Fibroblast of lung (primary cell): ENCODE data around the gene OXCT2. TPM values are rescaled to one million over a fixed set of nuclear protein-coding genes. Genes with fewer than 3 reads are reported as not detected.

ENCODE experiments used
- DNase-seq, 2 donors: peaks; one replicate each; pipeline versions ENCODE4 v3.0.0 to v3.0.0-alpha.2; 2010; ENCODE audit warnings: low read depth in 2 of 2
- H2AFZ ChIP-seq: 2 replicates; pipeline ENCODE4 v1.5.1; 2012; ENCODE audit warnings: low read length, control low read depth, inconsistent platforms
- H3K27ac ChIP-seq: 2 replicates; pipeline ENCODE4 v1.5.1; 2011; ENCODE audit warnings: low read length, control low read depth; ENCODE audit not compliant: insufficient read depth
- H3K27me3 ChIP-seq: 2 replicates; pipeline ENCODE4 v1.5.1; 2011; ENCODE audit warnings: mild to moderate bottlenecking, low read length; ENCODE audit not compliant: control insufficient read depth, insufficient read depth
- H3K36me3 ChIP-seq: 2 replicates; pipeline ENCODE4 v1.5.1; 2011; ENCODE audit warnings: low read length; ENCODE audit not compliant: control insufficient read depth, insufficient read depth
- H3K4me1 ChIP-seq: 2 replicates; pipeline ENCODE4 v1.5.1; 2011; ENCODE audit warnings: low read length; ENCODE audit not compliant: control insufficient read depth, insufficient read depth; ENCODE audit errors: extremely low read depth
- H3K4me2 ChIP-seq: 2 replicates; pipeline ENCODE4 v1.5.1; 2011; ENCODE audit warnings: low read length, control low read depth; ENCODE audit not compliant: insufficient read depth; ENCODE audit errors: extremely low read depth
- H3K4me3 ChIP-seq, 4 experiments: fragments of 200-600 bp in 1 of 4; sonication (generic) in 1 of 4; replicated peaks in 1 of 4; 2 replicates each; pipeline ENCODE4 v1.5.1; 2011 to 2016; ENCODE audit warnings: low read length in 4 of 4, low read depth in 3 of 4, mild to moderate bottlenecking in 3 of 4, control low read depth in 2 of 4, inconsistent platforms in 1 of 4, mixed read lengths in 1 of 4; ENCODE audit not compliant: insufficient read depth in 1 of 4; ENCODE audit errors: control extremely low read depth in 1 of 4
- H3K79me2 ChIP-seq: 2 replicates; pipeline ENCODE4 v1.5.1; 2012; ENCODE audit warnings: mild to moderate bottlenecking, low read length, inconsistent platforms; ENCODE audit not compliant: control insufficient read depth, insufficient read depth
- H3K9ac ChIP-seq: 2 replicates; pipeline ENCODE4 v1.5.1; 2011; ENCODE audit warnings: mild to moderate bottlenecking, low read length, control low read depth; ENCODE audit not compliant: insufficient read depth
- H3K9me3 ChIP-seq: 2 replicates; pipeline ENCODE4 v1.5.1; 2012; ENCODE audit warnings: low read depth, low read length; ENCODE audit not compliant: control insufficient read depth, insufficient read depth
- H4K20me1 ChIP-seq: 2 replicates; pipeline ENCODE4 v1.5.1; 2011; ENCODE audit warnings: low read length; ENCODE audit not compliant: control insufficient read depth, insufficient read depth; ENCODE audit errors: extremely low read depth
- CTCF ChIP-seq, 2 donors: IDR thresholded peaks in 1 of 2; conservative IDR thresholded peaks in 1 of 2; 1 replicate in 1 of 2; 2 replicates in 1 of 2; pipeline ENCODE4 v1.5.1; 2011 to 2012; ENCODE audit warnings: low read length in 2 of 2, control low read depth in 1 of 2, inconsistent platforms in 1 of 2, low read depth in 1 of 2, mild to moderate bottlenecking in 1 of 2
- EZH2 ChIP-seq: IDR thresholded peaks from 2 replicates; pipeline ENCODE4 v1.5.1; 2012; ENCODE audit warnings: low read length, control low read depth, mild to moderate bottlenecking; ENCODE audit errors: missing control alignments
- polyA plus RNA-seq, 2 donors: library from polyadenylated mRNA; depleted of rRNA in 1 of 2; stranded (reverse) in 1 of 2; unstranded in 1 of 2; fragments of >200 nt; gene quantifications; 2 replicates each; pipeline ENCODE4 v1.2.1, GENCODE V29; 2011 to 2012; ENCODE audit warnings: missing spikeins in 1 of 2
- total RNA-seq: library from RNA; depleted of rRNA; stranded (reverse); fragments of >200 nt; gene quantifications from 2 replicates; pipeline ENCODE4 v1.2.1, GENCODE V29; 2014

Gene OXCT2
- total and polyA plus RNA-seq, 2 donors (not counting 1 experiment from before 2014, with no cell fraction given): 1.0 to 6.4 TPM

GRCh38 chr1:39760074-39761008 lies 10.8 kb downstream of the OXCT2 start:
- Histone ChIP-seq H3K4me1 (no peaks in the 10 kb centered on the region), H3K79me2 (no peaks in the 10 kb centered on the region), H2AFZ (no peak overlapping the region), H3K36me3 (peaks cover 7% of the 10 kb centered on the region), H3K4me2 (no peak overlapping the region), H3K9me3 (no peaks in the 10 kb centered on the region), H3K4me3 (no peak overlapping the region), H3K27ac (no peak overlapping the region), H3K9ac (no peak overlapping the region), H4K20me1 (no peaks in the 10 kb centered on the region), H3K27me3 (no peaks in the 10 kb centered on the region)
- TF ChIP-seq EZH2 (no peak), CTCF (conservative IDR thresholded peaks at IDR 0.05 in 1 of 2, IDR thresholded peaks at IDR 0.05 in 1 of 2; ENCODE audit: low read depth in 1 of 2, low read length in 2 of 2) (no peak)
- no peak for DNase-seq

- TF ChIP-seq EZH2: no peak
- no peak for TF ChIP-seq CTCF (conservative IDR thresholded peaks at IDR 0.05 in 1 of 2, IDR thresholded peaks at IDR 0.05 in 1 of 2; ENCODE audit: low read depth in 1 of 2, low read length in 2 of 2)
- Histone ChIP-seq H2AFZ (no peak overlapping the region), H3K4me2 (no peak overlapping the region), H3K79me2 (no peaks in the 10 kb centered on the region), H3K27ac (no peak overlapping the region), H3K4me3 (no peak overlapping the region), H3K9me3 (no peaks in the 10 kb centered on the region), H3K9ac (no peak overlapping the region), H3K36me3 (peaks cover 7% of the 10 kb centered on the region), H3K27me3 (no peaks in the 10 kb centered on the region), H3K4me1 (no peaks in the 10 kb centered on the region), H4K20me1 (no peaks in the 10 kb centered on the region)
- DNase-seq: no peak
Observed at GRCh38 chr1:39759436-39759726, 11.8 kb downstream of the OXCT2 start.

- Histone ChIP-seq H3K4me2 (no peak overlapping the region), H3K36me3 (peaks cover 7% of the 10 kb centered on the region), H3K9me3 (no peaks in the 10 kb centered on the region), H3K27ac (no peak overlapping the region), H2AFZ (no peak overlapping the region), H3K79me2 (no peaks in the 10 kb centered on the region), H3K4me1 (no peaks in the 10 kb centered on the region), H4K20me1 (no peaks in the 10 kb centered on the region), H3K27me3 (no peaks in the 10 kb centered on the region), H3K4me3 (no peak overlapping the region), H3K9ac (no peak overlapping the region)
- DNase-seq: no peak
- no peak for TF ChIP-seq EZH2
- TF ChIP-seq CTCF (conservative IDR thresholded peaks at IDR 0.05 in 1 of 2, IDR thresholded peaks at IDR 0.05 in 1 of 2; ENCODE audit: low read depth in 1 of 2, low read length in 2 of 2): no peak
Observed at GRCh38 chr1:39758556-39759435, 12.4 kb downstream of the OXCT2 start.
